ENCODE measurements around the gene NEMP2. TPM values are rescaled to one million over a fixed set of nuclear protein-coding genes. Genes with fewer than 3 reads are reported as not detected.

The NEMP2 gene
- polyA plus RNA-seq, 2 of the 4 experiments (the other 2 are of a cell fraction), result 7.1 to 22.0 TPM

GRCh38 chr2:190505696-190506095, 28.8 kb downstream of the NEMP2 start:
- no peak overlapping the region; a peak in 1 of 6 replicates for H3K27ac ChIP-seq
- H3K9me3 ChIP-seq, result no peaks in the 10 kb centered on the region
- TF ChIP-seq USF2 (IDR thresholded peaks at IDR 0.05), result no peak
- no peak for TF ChIP-seq NFE2L2 (conservative IDR thresholded peaks at IDR 0.05; ENCODE audit: low read length)
- no peak for TF ChIP-seq ATOH8 (CRISPR knock-in tag; IDR thresholded peaks at IDR 0.05; ENCODE audit: low read depth)
- TF ChIP-seq RNF2 (IDR thresholded peaks at IDR 0.05; ENCODE audit: borderline replicate concordance, low read depth), result no peak
- no peak for TF ChIP-seq RARB (CRISPR knock-in tag; IDR thresholded peaks at IDR 0.05)
- TF ChIP-seq CBX8 (IDR thresholded peaks at IDR 0.05), result no peak
- TF ChIP-seq HES2 (IDR thresholded peaks at IDR 0.05), result no peak
- TF ChIP-seq POLR2A (IDR thresholded peaks at IDR 0.05; ENCODE audit: low read length), result no peak
- TF ChIP-seq FOSL2 (IDR thresholded peaks at IDR 0.05), result no peak
- TF ChIP-seq FOSL2 (CRISPR knock-in tag; IDR thresholded peaks at IDR 0.05), result no peak
- no peak for TF ChIP-seq TFCP2L1 (CRISPR knock-in tag; IDR thresholded peaks at IDR 0.05)
- H3K4me1 ChIP-seq, result peaks cover 36% of the 10 kb centered on the region
- ATAC-seq (no peak), FAIRE-seq (no peak), DNase-seq (ENCODE audit: low read depth in 1 of 2, low spot score in 1 of 2) (peak in 1 of 2 experiments; percentile 39)
- peak overlapping the region; percentile 48 for H3K4me2 ChIP-seq
- WGBS (ENCODE audit: missing lambda C conversion rate), result 64% methylated on average over 1 of the region's 1 CpG
- ChIA-PET POLR2A (no interaction called here), CTCF (interaction anchor here (0.6 kb wide), 1 partner anchor 51 kb away, joined by 3 read pairs; no protein-coding TSS in a partner anchor)
- no peak overlapping the region for H3K4me3 ChIP-seq

DNA sequence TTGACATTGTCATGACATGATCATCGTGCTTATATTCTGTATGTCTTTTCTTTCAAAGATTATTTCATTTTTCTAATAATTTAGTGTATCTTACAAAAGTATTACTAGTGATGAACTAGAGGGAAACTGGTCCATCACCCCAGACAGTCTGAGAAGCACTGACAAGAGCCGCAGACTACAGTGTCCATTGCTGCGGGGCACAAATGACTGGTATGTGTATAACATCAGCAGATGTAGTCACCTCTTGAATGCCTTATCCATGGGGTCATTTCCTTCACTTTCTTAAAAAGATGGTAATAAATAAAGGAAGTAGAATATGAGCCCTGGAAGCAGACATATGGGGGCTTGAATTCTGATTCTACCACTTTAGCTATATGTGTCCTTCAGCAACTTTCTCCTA, 29.6 kb downstream of the NEMP2 start:
- DNase-seq (ENCODE audit: low read depth in 1 of 2, low spot score in 1 of 2), result no peak
- ChIA-PET POLR2A (no interaction called here), CTCF (no interaction called here)
- Histone ChIP-seq H3K4me2 (no peak overlapping the region), H3K4me3 (no peak overlapping the region), H3K27ac (no peak overlapping the region; a peak in 1 of 6 replicates), H3K9me3 (no peaks in the 10 kb centered on the region), H3K4me1 (peaks cover 36% of the 10 kb centered on the region)
- FAIRE-seq, result no peak
- TF ChIP-seq SMC3 (IDR thresholded peaks at IDR 0.05), result no peak
- TF ChIP-seq, protein P1, sequence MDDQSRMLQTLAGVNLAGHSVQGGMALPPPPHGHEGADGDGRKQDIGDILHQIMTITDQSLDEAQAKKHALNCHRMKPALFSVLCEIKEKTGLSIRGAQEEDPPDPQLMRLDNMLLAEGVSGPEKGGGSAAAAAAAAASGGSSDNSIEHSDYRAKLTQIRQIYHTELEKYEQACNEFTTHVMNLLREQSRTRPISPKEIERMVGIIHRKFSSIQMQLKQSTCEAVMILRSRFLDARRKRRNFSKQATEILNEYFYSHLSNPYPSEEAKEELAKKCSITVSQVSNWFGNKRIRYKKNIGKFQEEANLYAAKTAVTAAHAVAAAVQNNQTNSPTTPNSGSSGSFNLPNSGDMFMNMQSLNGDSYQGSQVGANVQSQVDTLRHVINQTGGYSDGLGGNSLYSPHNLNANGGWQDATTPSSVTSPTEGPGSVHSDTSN (IDR thresholded peaks at IDR 0.05), result no peak
- no peak for TF ChIP-seq KDM1A (IDR thresholded peaks at IDR 0.05; ENCODE audit: low read depth)
- TF ChIP-seq MAZ (IDR thresholded peaks at IDR 0.05; ENCODE audit: borderline replicate concordance, low read depth, low read length), result no peak
- no peak for ATAC-seq
- WGBS (ENCODE audit: missing lambda C conversion rate), result 87% methylated on average over 3 of the region's 3 CpGs

GRCh38 chr2:190503088-190503487, 31.4 kb downstream of the NEMP2 start:
- no peak for FAIRE-seq
- WGBS (ENCODE audit: missing lambda C conversion rate), result 87% methylated on average over 3 of the region's 3 CpGs

GRCh38 chr2:190501702-190502407, 32.7 kb downstream of the NEMP2 start:
- Histone ChIP-seq H3K9me3 (no peaks in the 10 kb centered on the region), H3K4me1 (peaks cover 52% of the 10 kb centered on the region), H3K27ac (peak overlapping the region in 1 of 2 experiments; percentile 47; a peak in 1 of 6 replicates), H3K4me3 (no peak overlapping the region), H3K4me2 (peak overlapping the region; percentile 44)
- POLR2A ChIA-PET, result interaction anchor here (0.5 kb wide), 1 partner anchor 15 kb away, joined by 3 read pairs; no protein-coding TSS in a partner anchor
- DNase-seq (ENCODE audit: low read depth in 1 of 2, low spot score in 1 of 2) (no peak), FAIRE-seq (no peak), ATAC-seq (no peak)
- CTCF ChIA-PET, result interaction anchor here (0.7 to 1.7 kb wide), 5 partner anchors 8 to 387 kb away, joined by 3 to 6 read pairs (median 3); no protein-coding TSS in a partner anchor
- 51% methylated on average over 3 of the region's 3 CpGs for WGBS (ENCODE audit: missing lambda C conversion rate)
- no peak for TF ChIP-seq FOSL2 (IDR thresholded peaks at IDR 0.05)
- peak; percentile 38; the same call in 1 of the 2 replicates for TF ChIP-seq FOSL2 (CRISPR knock-in tag; IDR thresholded peaks at IDR 0.05)
- no peak for TF ChIP-seq NFE2L2 (conservative IDR thresholded peaks at IDR 0.05; ENCODE audit: low read length)

More at GRCh38 chr2:190503088-190503487, 31.4 kb downstream of the NEMP2 start:
- Histone ChIP-seq H3K4me3 (no peak overlapping the region), H3K9me3 (no peaks in the 10 kb centered on the region), H3K4me1 (peaks cover 44% of the 10 kb centered on the region), H3K27ac (no peak overlapping the region; a peak in 1 of 6 replicates), H3K4me2 (no peak overlapping the region)
- TF ChIP-seq RNF2 (IDR thresholded peaks at IDR 0.05; ENCODE audit: borderline replicate concordance, low read depth) (no peak), RFX5 (IDR thresholded peaks at IDR 0.05) (no peak), POLR2A (IDR thresholded peaks at IDR 0.05; ENCODE audit: low read length) (no peak), ZC3H11A (IDR thresholded peaks at IDR 0.05) (no peak), ZSCAN20 (CRISPR knock-in tag; IDR thresholded peaks at IDR 0.05) (no peak)
- CTCF ChIA-PET, result interaction anchor here (0.6 to 1.5 kb wide), 4 partner anchors 14 to 173 kb away, joined by 3 to 6 read pairs (median 4); no protein-coding TSS in a partner anchor
- ATAC-seq (0 out of 6 replicates have a peak, but pooled peaks of 1 of the 2 experiments have one; percentile 40), DNase-seq (ENCODE audit: low read depth in 1 of 2, low spot score in 1 of 2) (no peak)
- POLR2A ChIA-PET, result no interaction called here

All from A549 (cell line).